Measurements from ENCODE around the gene PIGW.

- TF ChIP-seq POLR2AphosphoS5 (IDR thresholded peaks at IDR 0.05; ENCODE audit: low read depth, low read length) (no peak), POLR2A (IDR thresholded peaks at IDR 0.05; ENCODE audit: low read depth, low read length) (no peak), TAF1 (IDR thresholded peaks at IDR 0.05; ENCODE audit: low read depth, low read length) (no peak), SPI1 (IDR thresholded peaks at IDR 0.05; ENCODE audit: low read depth, low read length) (no peak)
Measured at GRCh38 chr17:36583787-36584186, 49.0 kb downstream of the PIGW start.
